ENCODE results near the gene TEF. TPM values are rescaled to one million over a fixed set of nuclear protein-coding genes. Genes with fewer than 3 reads are reported as not detected.

Gene TEF
- 14.9 and 22.5 TPM in 2 replicates for total RNA-seq
- polyA plus RNA-seq: 8.2 and 9.0 TPM in 2 replicates
- 8.0 and 9.7 TPM in 2 replicates for polyA plus RNA-seq (2012)
- 82.9 and 121 TPM in 2 replicates for polyA minus RNA-seq (ENCODE audit: low replicate concordance)

- H3K36me3 ChIP-seq (ENCODE audit: control insufficient read depth, insufficient read depth, low read length): no peaks in the 10 kb centered on the region
- peak within 1 kb of the TSS; percentile 55 for H2AFZ ChIP-seq (ENCODE audit: low read length)
- peaks cover 4% of the 10 kb centered on the region for H3K79me2 ChIP-seq (ENCODE audit: control insufficient read depth, insufficient read depth, low read length)
- H4K20me1 ChIP-seq (ENCODE audit: control insufficient read depth, extremely low read depth, insufficient read depth, low read length): no peaks in the 10 kb centered on the region
- H3K4me1 ChIP-seq (ENCODE audit: control insufficient read depth, extremely low read depth, insufficient read depth, low read length): peaks cover 4% of the 10 kb centered on the region
- H3K27ac ChIP-seq (ENCODE audit: insufficient read depth, low read length): peak within 1 kb of the TSS; percentile 99
- H3K4me3 ChIP-seq (replicated peaks in 1 of 4; ENCODE audit: control extremely low read depth in 1 of 4, insufficient read depth in 1 of 4, low read depth in 3 of 4, low read length in 4 of 4): peak within 1 kb of the TSS; percentile 69 to 82 (median 76)
- TF ChIP-seq CTCF (conservative IDR thresholded peaks at IDR 0.05 in 1 of 2, IDR thresholded peaks at IDR 0.05 in 1 of 2; ENCODE audit: low read depth in 1 of 2, low read length in 2 of 2) (no peak), EZH2 (IDR thresholded peaks at IDR 0.05; ENCODE audit: low read length, missing control alignments) (no peak)
- DNase-seq (ENCODE audit: low read depth in 2 of 2): peak; percentile 98
- peak within 1 kb of the TSS; percentile 86 for H3K9ac ChIP-seq (ENCODE audit: insufficient read depth, low read length)
- H3K27me3 ChIP-seq (ENCODE audit: control insufficient read depth, insufficient read depth, low read length): no peaks in the 10 kb centered on the region
- peak within 1 kb of the TSS; percentile 94 for H3K4me2 ChIP-seq (ENCODE audit: extremely low read depth, insufficient read depth, low read length)
- no peaks in the 10 kb centered on the region for H3K9me3 ChIP-seq (ENCODE audit: control insufficient read depth, insufficient read depth, low read depth, low read length)
Observed at GRCh38 chr22:41381329-41382097, at the start of gene TEF. TEF (plus strand) TSS chr22:41381942; CDS start chr22:41382045, 103 bp downstream.

DNA sequence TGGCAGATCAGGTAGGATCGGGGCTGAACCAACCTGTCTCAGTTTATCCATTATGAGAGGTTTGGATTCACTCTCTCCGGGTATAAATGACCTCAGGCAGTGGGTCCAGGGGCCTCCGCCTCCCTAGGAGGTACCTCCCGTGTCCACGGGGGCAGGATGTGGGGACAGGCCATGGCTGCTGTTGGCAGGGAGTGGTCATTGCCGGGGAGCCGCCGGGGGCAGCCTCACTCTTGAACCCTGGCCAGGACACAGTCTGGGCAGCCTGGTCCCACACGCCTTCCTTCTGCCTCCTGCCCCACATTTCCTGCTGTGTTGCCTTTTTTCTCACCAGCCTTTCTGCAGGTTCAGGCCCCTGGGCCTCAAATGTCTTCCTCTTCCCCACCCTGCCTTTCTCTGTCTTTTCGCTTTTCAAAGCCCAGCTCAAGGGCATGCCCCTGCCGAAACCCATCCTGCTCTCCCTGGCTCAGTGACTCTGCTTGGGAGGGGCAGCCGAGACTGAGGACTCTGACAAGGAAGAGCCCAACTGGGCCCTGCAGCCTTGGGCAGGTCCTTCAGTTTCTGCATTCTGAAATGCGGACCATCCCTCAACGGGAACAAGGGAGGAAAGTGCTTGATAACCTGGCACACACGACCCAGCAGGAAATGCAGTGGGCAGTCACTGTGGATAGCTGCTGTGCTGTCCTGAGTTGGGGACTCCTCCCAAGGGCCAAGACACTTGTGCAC lies 49.4 kb upstream of the TEF start:
- Histone ChIP-seq H3K27me3 (ENCODE audit: control insufficient read depth, insufficient read depth, low read length) (no peaks in the 10 kb centered on the region), H3K9me3 (ENCODE audit: control insufficient read depth, insufficient read depth, low read depth, low read length) (no peaks in the 10 kb centered on the region), H3K79me2 (ENCODE audit: control insufficient read depth, insufficient read depth, low read length) (no peaks in the 10 kb centered on the region), H3K4me2 (ENCODE audit: extremely low read depth, insufficient read depth, low read length) (no peak overlapping the region), H3K4me3 (replicated peaks in 1 of 4; ENCODE audit: control extremely low read depth in 1 of 4, insufficient read depth in 1 of 4, low read depth in 3 of 4, low read length in 4 of 4) (no peak overlapping the region), H3K9ac (ENCODE audit: insufficient read depth, low read length) (no peak overlapping the region), H4K20me1 (ENCODE audit: control insufficient read depth, extremely low read depth, insufficient read depth, low read length) (no peaks in the 10 kb centered on the region), H3K27ac (ENCODE audit: insufficient read depth, low read length) (no peak overlapping the region), H2AFZ (ENCODE audit: low read length) (no peak overlapping the region), H3K4me1 (ENCODE audit: control insufficient read depth, extremely low read depth, insufficient read depth, low read length) (no peaks in the 10 kb centered on the region), H3K36me3 (ENCODE audit: control insufficient read depth, insufficient read depth, low read length) (peaks cover 35% of the 10 kb centered on the region)
- DNase-seq (ENCODE audit: low read depth in 2 of 2): no peak
- no peak for TF ChIP-seq CTCF (conservative IDR thresholded peaks at IDR 0.05 in 1 of 2, IDR thresholded peaks at IDR 0.05 in 1 of 2; ENCODE audit: low read depth in 1 of 2, low read length in 2 of 2)
- no peak for TF ChIP-seq EZH2 (IDR thresholded peaks at IDR 0.05; ENCODE audit: low read length, missing control alignments)

DNA sequence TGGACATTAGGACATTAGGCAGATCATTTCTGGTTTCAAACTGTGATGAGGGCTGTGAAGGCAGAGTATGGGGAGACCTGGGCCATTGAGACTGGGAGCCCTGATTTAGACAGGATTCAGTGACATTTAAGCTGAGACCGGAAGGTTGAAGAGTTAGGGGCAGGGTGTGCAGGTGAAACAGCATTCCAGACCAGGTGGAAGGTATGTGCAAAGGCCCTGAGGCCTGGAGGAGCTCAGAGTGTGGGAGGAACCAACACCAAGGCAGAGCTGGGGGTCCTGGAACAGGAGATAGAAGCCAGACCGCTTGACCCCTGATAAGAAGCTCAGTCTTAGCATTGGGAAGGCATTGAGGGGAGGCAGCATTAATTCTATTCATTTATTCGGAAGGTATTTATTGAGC lies 47.9 kb upstream of the TEF start:
- TF ChIP-seq CTCF (conservative IDR thresholded peaks at IDR 0.05 in 1 of 2, IDR thresholded peaks at IDR 0.05 in 1 of 2; ENCODE audit: low read depth in 1 of 2, low read length in 2 of 2) (no peak), EZH2 (IDR thresholded peaks at IDR 0.05; ENCODE audit: low read length, missing control alignments) (no peak)
- H2AFZ ChIP-seq (ENCODE audit: low read length): no peak overlapping the region
- no peaks in the 10 kb centered on the region for H3K4me1 ChIP-seq (ENCODE audit: control insufficient read depth, extremely low read depth, insufficient read depth, low read length)
- no peak overlapping the region for H3K4me2 ChIP-seq (ENCODE audit: extremely low read depth, insufficient read depth, low read length)
- no peaks in the 10 kb centered on the region for H4K20me1 ChIP-seq (ENCODE audit: control insufficient read depth, extremely low read depth, insufficient read depth, low read length)
- H3K4me3 ChIP-seq (replicated peaks in 1 of 4; ENCODE audit: control extremely low read depth in 1 of 4, insufficient read depth in 1 of 4, low read depth in 3 of 4, low read length in 4 of 4): no peak overlapping the region
- H3K36me3 ChIP-seq (ENCODE audit: control insufficient read depth, insufficient read depth, low read length): peaks cover 32% of the 10 kb centered on the region
- no peaks in the 10 kb centered on the region for H3K79me2 ChIP-seq (ENCODE audit: control insufficient read depth, insufficient read depth, low read length)
- H3K9ac ChIP-seq (ENCODE audit: insufficient read depth, low read length): no peak overlapping the region
- no peaks in the 10 kb centered on the region for H3K9me3 ChIP-seq (ENCODE audit: control insufficient read depth, insufficient read depth, low read depth, low read length)
- H3K27me3 ChIP-seq (ENCODE audit: control insufficient read depth, insufficient read depth, low read length): no peaks in the 10 kb centered on the region
- no peak overlapping the region for H3K27ac ChIP-seq (ENCODE audit: insufficient read depth, low read length)
- DNase-seq (ENCODE audit: low read depth in 2 of 2): no peak

Data from fibroblast of lung (primary cell).